ENCODE measurements around the gene JMY. TPM values are rescaled to one million over a fixed set of nuclear protein-coding genes. Genes with fewer than 3 reads are reported as not detected.

The JMY gene
- total RNA-seq, 1 experiment from 2014 or later = 15.2 TPM

DNA sequence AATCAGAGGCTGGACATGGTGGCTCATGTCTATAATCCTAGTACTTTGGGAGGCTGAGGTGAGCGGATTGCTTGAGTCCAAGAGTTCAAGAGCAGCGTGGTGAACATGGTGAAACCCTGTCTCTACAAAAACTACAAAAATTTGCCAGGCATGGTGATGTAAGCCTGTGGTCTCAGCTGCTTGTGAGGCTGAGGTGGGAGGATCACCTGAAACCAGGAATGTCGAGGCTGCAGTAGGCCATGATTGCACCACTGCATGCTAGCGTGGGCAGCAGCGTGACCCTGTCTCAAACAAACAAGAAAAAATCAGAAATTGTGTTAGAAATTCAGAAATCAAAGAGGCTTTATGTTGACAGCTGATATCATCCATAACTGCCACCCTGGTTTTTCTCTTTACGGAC lies 21.4 kb downstream of the JMY start:
- H3K36me3 Mint-ChIP-seq (ENCODE audit: insufficient read depth in 1 of 3, low read depth in 3 of 3) = peaks cover 0 to under 1% (median 0%) of the 10 kb centered on the region in 3 experiments; a peak in 3 of 7 replicates
- H2BK12ac ChIP-seq (ENCODE audit: insufficient read length, low read depth, low read length) = no peak overlapping the region
- no peak overlapping the region for H4K5ac ChIP-seq (ENCODE audit: insufficient read length, low read depth, low read length)
- H3K4me1 ChIP-seq (ENCODE audit: insufficient read depth, low read length) = peaks cover 8% of the 10 kb centered on the region; the same call in 1 of the 2 replicates
- no peaks in the 10 kb centered on the region for H3K9me3 Mint-ChIP-seq
- H3K4me1 Mint-ChIP-seq = peaks cover 42 to 58% of the 10 kb centered on the region in 2 experiments
- no peak overlapping the region for H2BK20ac ChIP-seq (ENCODE audit: low read depth, low read length, poor library complexity, severe bottlenecking)
- no peak overlapping the region for H2BK15ac ChIP-seq (ENCODE audit: low read depth, low read length)
- H4K91ac ChIP-seq (ENCODE audit: insufficient read length, low read depth, low read length) = no peak overlapping the region
- no peak overlapping the region for H3T11ph ChIP-seq (ENCODE audit: low read length)
- no peak overlapping the region for H2BK5ac ChIP-seq (ENCODE audit: insufficient read length, low read length)
- H3K18ac ChIP-seq (ENCODE audit: insufficient read length, low read depth, low read length) = no peak overlapping the region
- H3K27me3 ChIP-seq (ENCODE audit: insufficient read depth, low read length) = no peaks in the 10 kb centered on the region
- no peak overlapping the region for H3K4ac ChIP-seq (ENCODE audit: low read depth, low read length)
- no peaks in the 10 kb centered on the region; the same call in 1 of the 2 replicates for H3K27me3 Mint-ChIP-seq (ENCODE audit: low read depth)
- no peaks in the 10 kb centered on the region for H4K20me1 ChIP-seq (ENCODE audit: control insufficient read depth, insufficient read depth, insufficient read length)
- H3K23me2 ChIP-seq (ENCODE audit: insufficient read length, low read depth, low read length, poor library complexity, severe bottlenecking) = no peaks in the 10 kb centered on the region
- no peak overlapping the region for H3K56ac ChIP-seq (ENCODE audit: insufficient read length, low read depth, low read length)
- WGBS (ENCODE audit: extremely low coverage, insufficient read length, low lambda C conversion rate) = no CpG with 5 or more reads among the region's 6 CpGs
- H3K27ac ChIP-seq (ENCODE audit: insufficient read length, low read depth, low read length) = no peak overlapping the region
- H3K79me1 ChIP-seq (ENCODE audit: insufficient read depth, low read depth, low read length, poor library complexity, severe bottlenecking) = no peaks in the 10 kb centered on the region
- no peak overlapping the region for H4K8ac ChIP-seq (replicated peaks; ENCODE audit: insufficient read length, low read depth, low read length)
- no peak overlapping the region for H2AFZ ChIP-seq (ENCODE audit: low read length)
- no peak overlapping the region for H3K4me3 Mint-ChIP-seq
- no peak overlapping the region; a peak in 1 of 7 replicates for H3K27ac Mint-ChIP-seq
- no peak for DNase-seq
- no peak overlapping the region for H3K9ac ChIP-seq (ENCODE audit: extremely low read depth, insufficient read length, low read length)
- no peak overlapping the region; the same call in 1 of the 2 replicates for H3K14ac ChIP-seq (ENCODE audit: insufficient read depth, low read length)
- no peak overlapping the region for H3K4me2 ChIP-seq (ENCODE audit: insufficient read depth, insufficient read length, low read length)
- H3K23ac ChIP-seq (ENCODE audit: insufficient read length, low read depth, low read length) = no peak overlapping the region
- H3K9me3 ChIP-seq (ENCODE audit: control insufficient read depth, low read depth, low read length) = no peaks in the 10 kb centered on the region
- no peak overlapping the region for H2BK120ac ChIP-seq (ENCODE audit: low read depth, low read length, poor library complexity, severe bottlenecking)
- H3K79me2 ChIP-seq (ENCODE audit: insufficient read depth, low read length) = peaks cover 3% of the 10 kb centered on the region; the same call in 1 of the 2 replicates
- TF ChIP-seq, protein P1, sequence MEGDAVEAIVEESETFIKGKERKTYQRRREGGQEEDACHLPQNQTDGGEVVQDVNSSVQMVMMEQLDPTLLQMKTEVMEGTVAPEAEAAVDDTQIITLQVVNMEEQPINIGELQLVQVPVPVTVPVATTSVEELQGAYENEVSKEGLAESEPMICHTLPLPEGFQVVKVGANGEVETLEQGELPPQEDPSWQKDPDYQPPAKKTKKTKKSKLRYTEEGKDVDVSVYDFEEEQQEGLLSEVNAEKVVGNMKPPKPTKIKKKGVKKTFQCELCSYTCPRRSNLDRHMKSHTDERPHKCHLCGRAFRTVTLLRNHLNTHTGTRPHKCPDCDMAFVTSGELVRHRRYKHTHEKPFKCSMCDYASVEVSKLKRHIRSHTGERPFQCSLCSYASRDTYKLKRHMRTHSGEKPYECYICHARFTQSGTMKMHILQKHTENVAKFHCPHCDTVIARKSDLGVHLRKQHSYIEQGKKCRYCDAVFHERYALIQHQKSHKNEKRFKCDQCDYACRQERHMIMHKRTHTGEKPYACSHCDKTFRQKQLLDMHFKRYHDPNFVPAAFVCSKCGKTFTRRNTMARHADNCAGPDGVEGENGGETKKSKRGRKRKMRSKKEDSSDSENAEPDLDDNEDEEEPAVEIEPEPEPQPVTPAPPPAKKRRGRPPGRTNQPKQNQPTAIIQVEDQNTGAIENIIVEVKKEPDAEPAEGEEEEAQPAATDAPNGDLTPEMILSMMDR (conservative IDR thresholded peaks at IDR 0.05) = no peak
- no peak overlapping the region for H2AK5ac ChIP-seq (ENCODE audit: insufficient read length, low read length)
